Measurements from ENCODE around the gene DHX15. TPM values are rescaled to one million over a fixed set of nuclear protein-coding genes. Genes with fewer than 3 reads are reported as not detected.

DHX15 gene
- total and polyA plus RNA-seq, 9 donors, result 57.3 to 129 (median 106) TPM

- H3K4me1 ChIP-seq (ENCODE audit: insufficient read depth), result peaks cover 2% of the 10 kb centered on the region
- H3K27me3 ChIP-seq, result no peaks in the 10 kb centered on the region
- H3K4me3 ChIP-seq, result no peak overlapping the region
- no peak for DNase-seq
- no peak overlapping the region for H3K27ac ChIP-seq
- no peaks in the 10 kb centered on the region for H3K36me3 ChIP-seq
- H3K9me3 ChIP-seq, result no peaks in the 10 kb centered on the region
- intact Hi-C loops (cut with DNase I), result no loop called here
- no peak for TF ChIP-seq POLR2A (IDR thresholded peaks at IDR 0.05)
Observed at GRCh38 chr4:24568425-24568824, 15.9 kb downstream of the DHX15 start.

GRCh38 chr4:24565054-24565453 lies 19.3 kb downstream of the DHX15 start:
- intact Hi-C loops (cut with DNase I), result no loop called here
- no peak for DNase-seq
- Histone ChIP-seq H3K9me3 (no peaks in the 10 kb centered on the region), H3K27ac (no peak overlapping the region), H3K36me3 (no peaks in the 10 kb centered on the region), H3K27me3 (no peaks in the 10 kb centered on the region), H3K4me3 (no peak overlapping the region), H3K4me1 (ENCODE audit: insufficient read depth) (peaks cover 3% of the 10 kb centered on the region)
- TF ChIP-seq CTCF (IDR thresholded peaks at IDR 0.05), result no peak
- no peak for TF ChIP-seq POLR2A (IDR thresholded peaks at IDR 0.05)
- no peak for TF ChIP-seq EP300 (IDR thresholded peaks at IDR 0.05)

- WGBS, 3 donors, result 73 to 93% (median 82%) methylated on average over 2 of the region's 2 CpGs
- DNase-seq, result no peak
- TF ChIP-seq CTCF (IDR thresholded peaks at IDR 0.05), result no peak
- TF ChIP-seq EP300 (IDR thresholded peaks at IDR 0.05), result no peak
- TF ChIP-seq POLR2A (IDR thresholded peaks at IDR 0.05), result no peak
- no peaks in the 10 kb centered on the region for H3K9me3 ChIP-seq
- peaks cover 2% of the 10 kb centered on the region for H3K4me1 ChIP-seq (ENCODE audit: insufficient read depth)
- intact Hi-C loops (cut with DNase I), result no loop called here
- H3K27me3 ChIP-seq, result no peaks in the 10 kb centered on the region
- H3K4me3 ChIP-seq, result no peak overlapping the region
- no peaks in the 10 kb centered on the region for H3K36me3 ChIP-seq
- no peak overlapping the region for H3K27ac ChIP-seq
Observed at GRCh38 chr4:24564488-24564887, 19.9 kb downstream of the DHX15 start.

GRCh38 chr4:24561438-24562139 lies 22.8 kb downstream of the DHX15 start:
- intact Hi-C loops (cut with DNase I), result no loop called here
- H3K36me3 ChIP-seq, result no peaks in the 10 kb centered on the region
- no peaks in the 10 kb centered on the region for H3K9me3 ChIP-seq
- H3K27ac ChIP-seq, result no peak overlapping the region
- TF ChIP-seq EP300 (IDR thresholded peaks at IDR 0.05) (no peak), CTCF (IDR thresholded peaks at IDR 0.05) (no peak), POLR2A (IDR thresholded peaks at IDR 0.05) (no peak)
- no peak for DNase-seq
- WGBS, 3 donors, result 94 to 97% (median 96%) methylated on average over 8 of the region's 8 CpGs
- H3K27me3 ChIP-seq, result no peaks in the 10 kb centered on the region
- H3K4me1 ChIP-seq (ENCODE audit: insufficient read depth), result peaks cover 4% of the 10 kb centered on the region
- no peak overlapping the region for H3K4me3 ChIP-seq

- peaks cover 4% of the 10 kb centered on the region for H3K4me1 ChIP-seq (ENCODE audit: insufficient read depth)
- WGBS, 3 donors, result 74 to 77% (median 75%) methylated on average over 3 of the region's 3 CpGs
- intact Hi-C loops (cut with DNase I), result no loop called here
Observed at GRCh38 chr4:24560868-24561368, 23.4 kb downstream of the DHX15 start.

More at GRCh38 chr4:24560868-24561368, 23.4 kb downstream of the DHX15 start:
- no peaks in the 10 kb centered on the region for H3K36me3 ChIP-seq
- H3K27ac ChIP-seq, result no peak overlapping the region
- no peak overlapping the region for H3K4me3 ChIP-seq
- TF ChIP-seq EP300 (IDR thresholded peaks at IDR 0.05) (no peak), CTCF (IDR thresholded peaks at IDR 0.05) (no peak), POLR2A (IDR thresholded peaks at IDR 0.05) (no peak)
- no peak for DNase-seq
- H3K9me3 ChIP-seq, result no peaks in the 10 kb centered on the region
- no peaks in the 10 kb centered on the region for H3K27me3 ChIP-seq
